Measurements from ENCODE around the gene RNF2. TPM values are rescaled to one million over a fixed set of nuclear protein-coding genes. Genes with fewer than 3 reads are reported as not detected.

RNF2 gene
- total RNA-seq, 1 experiment from 2014 or later: 39.1 TPM

GRCh38 chr1:185017966-185018365, 27.4 kb upstream of the RNF2 start:
- ATAC-seq (no peak), DNase-seq (ENCODE audit: low read depth, low spot score) (no peak)
- Histone ChIP-seq H4K20me1 (ENCODE audit: insufficient read depth) (no peaks in the 10 kb centered on the region), H2AFZ (ENCODE audit: low read depth, low read length, poor library complexity, severe bottlenecking) (peak overlapping the region; percentile 81), H3K9me2 (ENCODE audit: insufficient read depth) (no peaks in the 10 kb centered on the region), H3K4me3 (replicated peaks in 1 of 2; ENCODE audit: low read depth in 1 of 2, low read length in 2 of 2) (no peak overlapping the region), H3K9ac (ENCODE audit: low read length) (no peak overlapping the region), H3K4me2 (ENCODE audit: low read length) (peak overlapping the region; percentile 54; the same call in 1 of the 2 replicates), H3K27ac (ENCODE audit: low read depth, low read length) (no peak overlapping the region), H3K27me3 (ENCODE audit: insufficient read depth, low read length) (no peaks in the 10 kb centered on the region), H3K36me3 (ENCODE audit: control insufficient read depth in 1 of 2, insufficient read depth in 2 of 2, low read length in 2 of 2) (no peaks in the 10 kb centered on the region), H3K9me3 (ENCODE audit: control insufficient read depth in 1 of 2, insufficient read depth in 1 of 2, low read depth in 1 of 2, low read length in 2 of 2) (no peaks in the 10 kb centered on the region), H3K79me2 (ENCODE audit: insufficient read depth, low read length) (no peaks in the 10 kb centered on the region), H3K4me1 (ENCODE audit: control insufficient read depth in 1 of 2, insufficient read depth in 2 of 2, low read length in 2 of 2) (peaks cover 11 to 20% of the 10 kb centered on the region in 2 experiments)
- TF ChIP-seq SIN3A (IDR thresholded peaks at IDR 0.05; ENCODE audit: low read depth) (no peak), ELF1 (IDR thresholded peaks at IDR 0.05; ENCODE audit: borderline replicate concordance, low read depth) (no peak), CTCF (IDR thresholded peaks at IDR 0.05 in 2 of 3, conservative IDR thresholded peaks at IDR 0.05 in 1 of 3; ENCODE audit: borderline replicate concordance in 1 of 3, insufficient read depth in 1 of 3, low read depth in 2 of 3, low read length in 2 of 3) (no peak), ZFX (IDR thresholded peaks at IDR 0.05) (no peak), ZNF274 (IDR thresholded peaks at IDR 0.05; ENCODE audit: low read depth, low read length) (no peak), POLR2AphosphoS5 (IDR thresholded peaks at IDR 0.05; ENCODE audit: low read depth, low read length) (no peak), EGR1 (IDR thresholded peaks at IDR 0.05; ENCODE audit: low read depth) (no peak), CEBPB (IDR thresholded peaks at IDR 0.05; ENCODE audit: low read depth) (no peak), FOSL1 (IDR thresholded peaks at IDR 0.05; ENCODE audit: low read depth) (no peak), POLR2A (IDR thresholded peaks at IDR 0.05; ENCODE audit: borderline replicate concordance, extremely low read depth, insufficient read depth, insufficient read length) (no peak), CBX3 (IDR thresholded peaks at IDR 0.05; ENCODE audit: low read depth) (no peak), JUND (IDR thresholded peaks at IDR 0.05) (no peak), SP1 (IDR thresholded peaks at IDR 0.05; ENCODE audit: low read depth) (no peak), RAD21 (IDR thresholded peaks at IDR 0.05; ENCODE audit: low read depth) (no peak)
- TF ChIP-seq, protein P1, sequence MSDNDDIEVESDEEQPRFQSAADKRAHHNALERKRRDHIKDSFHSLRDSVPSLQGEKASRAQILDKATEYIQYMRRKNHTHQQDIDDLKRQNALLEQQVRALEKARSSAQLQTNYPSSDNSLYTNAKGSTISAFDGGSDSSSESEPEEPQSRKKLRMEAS (IDR thresholded peaks at IDR 0.05): no peak
- TF ChIP-seq, protein P2, sequence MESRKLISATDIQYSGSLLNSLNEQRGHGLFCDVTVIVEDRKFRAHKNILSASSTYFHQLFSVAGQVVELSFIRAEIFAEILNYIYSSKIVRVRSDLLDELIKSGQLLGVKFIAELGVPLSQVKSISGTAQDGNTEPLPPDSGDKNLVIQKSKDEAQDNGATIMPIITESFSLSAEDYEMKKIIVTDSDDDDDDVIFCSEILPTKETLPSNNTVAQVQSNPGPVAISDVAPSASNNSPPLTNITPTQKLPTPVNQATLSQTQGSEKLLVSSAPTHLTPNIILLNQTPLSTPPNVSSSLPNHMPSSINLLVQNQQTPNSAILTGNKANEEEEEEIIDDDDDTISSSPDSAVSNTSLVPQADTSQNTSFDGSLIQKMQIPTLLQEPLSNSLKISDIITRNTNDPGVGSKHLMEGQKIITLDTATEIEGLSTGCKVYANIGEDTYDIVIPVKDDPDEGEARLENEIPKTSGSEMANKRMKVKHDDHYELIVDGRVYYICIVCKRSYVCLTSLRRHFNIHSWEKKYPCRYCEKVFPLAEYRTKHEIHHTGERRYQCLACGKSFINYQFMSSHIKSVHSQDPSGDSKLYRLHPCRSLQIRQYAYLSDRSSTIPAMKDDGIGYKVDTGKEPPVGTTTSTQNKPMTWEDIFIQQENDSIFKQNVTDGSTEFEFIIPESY (IDR thresholded peaks at IDR 0.05; ENCODE audit: extremely low read depth, insufficient replicate concordance, low read length): no peak
- POLR2A ChIA-PET: interaction anchor here (1.1 kb wide), 1 partner anchor 80 kb away, joined by 3 read pairs; no protein-coding TSS in a partner anchor
- BruUV-seq (replicated peaks): no TSS peak
- CTCF ChIA-PET: interaction anchor here (0.7 kb wide), 1 partner anchor 354 kb away, joined by 3 read pairs; no protein-coding TSS in a partner anchor
- RAD21 ChIA-PET (ENCODE audit: low non-redundant PET in 1 of 2, low total read pairs in 2 of 2, uncharacterized antibody in 2 of 2, unreplicated experiment in 2 of 2): no interaction called here
- intact Hi-C loops (cut with micrococcal nuclease): no loop called here

Measured in HCT116 (cell line).